Measurements from ENCODE around the gene SNX11. TPM values are rescaled to one million over a fixed set of nuclear protein-coding genes. Genes with fewer than 3 reads are reported as not detected.

The SNX11 gene
- total RNA-seq, 1 donor from 2014 or later, result 20.8 TPM

DNA sequence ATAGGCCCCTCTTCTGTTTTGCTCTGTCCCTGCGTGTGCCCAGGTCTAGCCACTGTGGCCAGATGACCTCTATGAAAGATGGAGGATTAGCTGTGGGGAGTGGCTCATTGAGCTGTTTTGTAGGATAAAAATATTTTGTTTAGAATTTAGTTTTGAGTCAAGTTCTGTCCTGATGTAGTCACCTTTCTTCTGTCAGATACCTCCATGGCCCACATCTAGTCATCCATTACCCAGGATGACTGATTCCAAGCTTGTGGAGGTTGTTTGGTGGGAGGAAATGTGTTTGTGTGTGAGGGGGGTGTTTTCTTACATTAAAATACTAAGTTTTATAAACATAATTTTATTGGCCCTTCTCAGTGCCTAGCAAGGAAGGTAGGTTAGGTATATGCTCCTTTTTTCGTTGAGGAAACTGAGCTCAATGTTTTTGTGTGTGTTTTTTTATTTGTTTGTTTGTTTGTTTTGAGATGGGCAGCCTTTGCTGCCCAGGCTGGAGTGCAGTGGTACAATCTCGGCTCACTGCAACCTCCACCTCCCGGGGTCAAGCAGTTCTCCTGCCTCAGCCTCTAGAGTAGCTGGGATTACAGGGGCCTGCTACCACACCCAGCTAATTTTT lies 16.3 kb downstream of the SNX11 start:
- Histone ChIP-seq H3K36me3 (peaks cover 52% of the 10 kb centered on the region), H3K9me3 (no peaks in the 10 kb centered on the region), H3K4me3 (no peak overlapping the region), H3K4me1 (no peaks in the 10 kb centered on the region), H3K27ac (no peak overlapping the region), H3K27me3 (no peaks in the 10 kb centered on the region)
- intact Hi-C loops (cut with DNase I), result no loop called here
- no peak for DNase-seq
- no peak for TF ChIP-seq CTCF (IDR thresholded peaks at IDR 0.05)
- ATAC-seq, result no peak

GRCh38 chr17:48125829-48126531 lies 18.4 kb downstream of the SNX11 start:
- H3K4me3 ChIP-seq, result no peak overlapping the region
- no peak for TF ChIP-seq CTCF (IDR thresholded peaks at IDR 0.05)
- H3K4me1 ChIP-seq, result no peaks in the 10 kb centered on the region
- intact Hi-C loops (cut with DNase I), result no loop called here
- no peak for ATAC-seq
- DNase-seq, result no peak
- H3K27ac ChIP-seq, result no peak overlapping the region
- peaks cover 36% of the 10 kb centered on the region for H3K36me3 ChIP-seq
- H3K9me3 ChIP-seq, result no peaks in the 10 kb centered on the region
- no peaks in the 10 kb centered on the region for H3K27me3 ChIP-seq

DNA sequence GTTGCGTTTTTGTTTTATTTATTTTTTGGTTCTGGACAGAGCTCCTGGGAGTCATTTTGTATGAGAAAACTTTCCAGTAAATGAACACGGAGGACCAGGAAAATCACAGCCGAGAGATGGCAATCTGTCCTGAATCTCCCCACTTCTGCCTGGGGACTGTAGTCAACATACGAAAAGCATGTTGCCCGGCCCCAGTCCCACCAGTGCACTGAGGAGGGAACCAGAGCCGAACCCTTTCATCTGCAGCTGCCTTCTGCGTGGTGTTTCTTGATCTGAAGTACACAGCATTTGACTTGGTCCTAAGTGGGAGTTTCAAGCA lies 18.9 kb downstream of the SNX11 start:
- H3K4me3 ChIP-seq, result no peak overlapping the region
- H3K4me1 ChIP-seq, result no peaks in the 10 kb centered on the region
- no peak overlapping the region for H3K27ac ChIP-seq
- DNase-seq (no peak), ATAC-seq (no peak)
- TF ChIP-seq CTCF (IDR thresholded peaks at IDR 0.05), result no peak
- intact Hi-C loops (cut with DNase I), result no loop called here
- H3K9me3 ChIP-seq, result no peaks in the 10 kb centered on the region
- no peaks in the 10 kb centered on the region for H3K27me3 ChIP-seq
- H3K36me3 ChIP-seq, result peaks cover 30% of the 10 kb centered on the region

DNA sequence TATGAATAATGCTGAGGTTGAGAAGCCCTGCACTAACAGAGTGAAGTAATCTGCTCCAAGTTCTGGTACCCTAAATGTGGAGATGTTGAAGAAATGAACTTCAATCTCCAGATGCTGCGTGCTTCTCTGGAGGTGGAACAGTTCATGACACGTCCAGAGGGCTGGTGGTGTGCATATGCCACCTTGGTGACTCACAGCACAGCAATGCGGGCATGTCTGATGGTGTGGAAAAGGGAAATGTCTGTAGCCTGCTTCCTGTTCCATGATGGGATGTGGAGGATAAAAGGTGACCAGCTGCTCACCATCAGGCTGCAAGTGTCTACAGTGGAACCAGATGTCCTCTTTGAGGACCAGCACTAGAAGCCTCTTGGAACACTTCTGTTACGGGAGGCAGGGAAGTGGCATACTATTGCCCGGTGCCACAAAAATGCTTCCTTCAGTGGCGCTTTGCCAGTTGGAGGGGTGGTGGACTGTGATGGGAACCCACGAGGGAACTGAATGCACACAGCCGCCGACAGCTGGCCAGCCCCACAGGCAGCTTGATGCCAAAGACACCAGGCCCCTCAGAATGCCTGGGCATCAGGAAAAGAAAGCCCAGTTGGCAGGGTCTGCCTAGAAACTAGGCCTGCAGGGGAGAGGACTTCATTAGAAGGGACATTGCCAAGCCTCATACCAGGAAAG lies 19.9 kb downstream of the SNX11 start:
- peak; percentile 21 for ATAC-seq
- Histone ChIP-seq H3K36me3 (peaks cover 20% of the 10 kb centered on the region), H3K4me1 (no peaks in the 10 kb centered on the region), H3K27me3 (no peaks in the 10 kb centered on the region), H3K9me3 (no peaks in the 10 kb centered on the region), H3K4me3 (no peak overlapping the region), H3K27ac (no peak overlapping the region)
- DNase-seq, result no peak
- TF ChIP-seq CTCF (IDR thresholded peaks at IDR 0.05), result no peak
- intact Hi-C loops (cut with DNase I), result no loop called here

DNA sequence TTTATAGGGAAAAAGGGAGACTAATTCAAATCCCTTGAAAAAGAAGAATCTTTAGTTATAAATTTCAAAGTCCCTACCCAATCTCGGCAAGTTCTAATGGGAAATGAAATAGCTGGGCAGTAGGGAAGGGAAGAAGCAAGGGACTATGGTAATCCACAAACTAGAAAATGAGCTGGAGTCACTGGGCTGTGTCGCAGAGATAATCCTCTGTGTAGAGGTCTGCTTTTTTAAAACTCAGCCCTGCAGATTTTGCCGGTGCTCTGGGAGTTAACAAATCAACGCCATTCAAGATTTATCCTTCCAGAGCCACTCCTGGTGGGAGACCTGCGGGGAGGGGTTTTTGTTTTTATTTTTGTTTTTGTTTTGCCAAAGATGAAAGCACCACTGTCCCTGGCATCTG lies 20.8 kb downstream of the SNX11 start:
- Histone ChIP-seq H3K9me3 (no peaks in the 10 kb centered on the region), H3K27ac (no peak overlapping the region), H3K4me3 (no peak overlapping the region), H3K36me3 (peaks cover 11% of the 10 kb centered on the region), H3K27me3 (no peaks in the 10 kb centered on the region), H3K4me1 (no peaks in the 10 kb centered on the region)
- DNase-seq (no peak), ATAC-seq (no peak)
- intact Hi-C loops (cut with DNase I), result no loop called here
- TF ChIP-seq CTCF (IDR thresholded peaks at IDR 0.05), result no peak
